KOPT-K1 (cell line): Measurements from ENCODE around the gene SLC27A5.
"Not testable (repeated sequence)": the region's sequence is repeated elsewhere in the genome, so short reads cannot be mapped to it uniquely, and the experiment has no call there.

Source experiments
- H3K27ac ChIP-seq: fragments of 200-600 bp; sonication (generic); 2 replicates; pipeline ENCODE4 v1.5.1; 2016; ENCODE audit warnings: antibody characterized with exemption, mild to moderate bottlenecking, low read depth, low read length; ENCODE audit not compliant: poor library complexity, severe bottlenecking
- H3K36me3 ChIP-seq: fragments of 200-600 bp; sonication (generic); 2 replicates; pipeline ENCODE4 v1.5.1; 2017; ENCODE audit warnings: antibody characterized with exemption, mild to moderate bottlenecking, low read length, moderate library complexity; ENCODE audit not compliant: insufficient read depth
- H3K9me3 ChIP-seq: fragments of 200-600 bp; sonication (generic); 2 replicates; pipeline ENCODE4 v1.5.1; 2017; ENCODE audit warnings: antibody characterized with exemption, low read length, mild to moderate bottlenecking; ENCODE audit not compliant: insufficient read depth, poor library complexity, severe bottlenecking

SLC27A5 gene

DNA sequence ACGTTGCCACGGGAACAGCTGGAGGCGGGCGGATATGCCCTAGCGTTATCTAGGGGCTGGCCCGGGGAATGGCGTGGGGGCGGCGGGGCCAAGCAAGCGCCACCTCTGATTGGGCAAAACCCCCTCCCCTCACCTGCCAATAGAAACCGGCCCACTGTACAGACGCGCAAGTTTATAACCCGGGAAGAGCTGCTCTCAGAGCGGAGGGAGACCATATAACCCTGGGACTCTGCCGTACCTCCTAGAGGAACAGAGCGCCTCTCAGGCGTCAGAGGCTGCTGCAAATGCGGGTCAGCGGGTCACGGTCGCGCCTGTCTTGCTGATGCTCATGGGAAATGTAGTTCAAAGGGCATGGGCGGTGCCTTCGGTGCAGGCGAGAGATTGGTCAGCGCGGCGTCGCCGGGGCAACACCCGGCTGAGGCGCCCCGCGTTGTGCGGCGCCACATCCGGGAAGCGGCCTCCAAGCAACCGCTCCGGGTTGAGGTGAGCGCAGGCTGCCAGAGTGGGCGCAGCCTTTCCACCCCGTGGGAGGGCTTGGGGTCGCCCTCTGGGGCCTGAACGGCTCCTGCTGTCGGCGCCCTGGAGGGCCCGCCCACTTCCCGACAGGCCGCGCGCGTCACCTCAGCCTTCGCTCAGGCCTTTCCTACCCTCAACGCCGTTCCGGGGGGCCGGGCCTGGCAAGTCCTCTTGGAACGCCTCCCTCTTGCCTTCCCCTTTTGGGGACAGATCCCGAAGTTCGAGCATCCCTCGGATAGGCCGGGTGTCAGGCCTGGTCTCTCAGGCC is 35.9 kb downstream of the SLC27A5 start, which contains the start of gene ZNF446:
Gene ZNF446 (plus strand): TSS at position 639 of the 784 bp plus-strand sequence. CDS start 867 bp downstream, outside the sequence.
- H3K36me3 ChIP-seq, result peaks cover 38% of the 10 kb centered on the region
- peak within 1 kb of the TSS; percentile 97 for H3K27ac ChIP-seq
- no peaks in the 10 kb centered on the region for H3K9me3 ChIP-seq

DNA sequence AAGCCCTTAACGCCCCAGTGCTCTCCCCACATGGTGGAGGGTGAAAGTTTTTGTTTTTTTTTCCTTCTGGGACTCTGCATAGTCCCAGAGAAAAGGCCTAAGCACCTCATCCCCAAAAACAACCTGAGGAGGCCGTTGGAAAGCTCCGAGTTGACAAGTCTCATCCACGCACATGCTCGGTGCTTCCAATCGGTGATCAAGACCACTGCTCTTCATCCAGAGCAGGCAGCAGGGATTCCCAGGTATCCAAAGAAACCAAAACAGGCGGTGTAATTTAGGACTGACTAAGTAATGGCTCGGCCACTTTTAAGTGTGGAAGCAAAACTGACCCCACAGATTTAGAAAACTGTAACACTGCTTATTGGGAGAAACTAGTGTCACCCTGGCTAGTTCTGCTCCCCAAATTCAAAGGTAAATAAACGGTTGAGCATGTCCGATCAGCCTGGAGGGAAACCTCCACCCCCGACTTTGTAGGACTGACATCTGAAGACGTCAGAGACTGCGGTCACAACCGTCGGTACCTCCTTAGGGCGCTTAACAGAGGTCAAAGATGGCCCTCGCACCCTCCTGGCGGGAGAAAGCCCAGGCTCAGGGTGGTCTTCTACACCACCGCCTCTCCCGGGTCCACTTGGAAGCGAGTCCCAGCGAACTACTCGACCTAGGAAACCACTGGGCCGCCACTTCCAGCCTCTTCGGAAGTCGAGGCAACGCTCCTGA is 36.6 kb downstream of the SLC27A5 start:
- Histone ChIP-seq H3K27ac (peak overlapping the region; percentile 97), H3K36me3 (peaks cover 37% of the 10 kb centered on the region), H3K9me3 (no peaks in the 10 kb centered on the region)

DNA sequence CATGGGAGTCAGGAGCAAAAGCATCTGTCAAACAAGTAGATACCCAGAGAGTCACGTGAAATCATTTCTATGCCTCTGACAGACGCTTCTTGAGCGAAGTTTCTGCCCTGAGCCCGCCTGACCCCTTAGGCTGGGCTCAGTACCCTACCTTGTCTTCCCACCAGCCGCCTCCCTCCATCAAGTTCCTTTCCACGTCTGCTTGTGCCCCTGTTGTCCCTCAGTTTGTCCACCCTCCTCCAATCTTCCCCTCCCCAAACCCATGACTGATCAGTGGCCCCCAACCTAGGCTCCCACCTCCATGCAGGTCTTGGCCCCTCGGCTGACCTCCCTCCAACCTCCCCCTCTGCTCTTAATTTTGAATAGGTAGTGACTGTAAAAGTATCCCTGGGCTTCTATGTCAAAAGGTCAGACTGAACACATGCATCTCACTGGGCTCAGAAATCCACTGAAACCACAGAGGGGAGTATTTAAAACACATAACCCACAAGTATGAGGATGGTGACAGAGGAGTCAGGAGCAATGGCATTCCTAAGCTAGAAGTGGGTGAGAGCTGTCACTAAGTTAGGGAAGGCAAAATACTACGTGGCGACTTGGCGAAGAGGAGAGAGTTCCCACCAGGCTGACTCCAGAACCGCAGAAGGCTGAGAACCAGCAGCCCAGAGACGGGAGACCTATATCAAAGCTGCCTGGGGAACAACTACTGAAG is 37.3 kb downstream of the SLC27A5 start:
- peaks cover 43% of the 10 kb centered on the region for H3K36me3 ChIP-seq
- H3K27ac ChIP-seq, result peak overlapping the region; percentile 97
- no peaks in the 10 kb centered on the region for H3K9me3 ChIP-seq

DNA sequence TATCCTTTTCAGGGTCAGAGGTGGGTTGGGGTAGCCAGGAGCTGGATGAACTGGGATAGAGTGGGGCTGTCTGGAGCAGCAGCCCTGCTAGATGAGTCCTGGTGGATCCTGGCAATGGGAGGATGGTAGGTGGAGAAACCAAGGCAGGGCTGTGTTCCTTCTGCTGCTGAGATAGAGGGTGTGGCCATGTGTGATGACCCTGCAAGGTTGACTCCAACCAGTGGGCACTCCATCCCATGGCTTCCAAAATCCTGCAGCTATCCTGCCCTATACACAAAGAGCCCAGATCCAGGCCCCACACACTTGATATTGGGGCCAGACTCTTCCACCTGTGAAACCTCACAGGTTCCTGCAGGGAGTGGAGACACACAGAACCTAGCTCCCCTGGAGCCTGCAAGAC is 38.0 kb downstream of the SLC27A5 start:
- Histone ChIP-seq H3K36me3 (peaks cover 48% of the 10 kb centered on the region), H3K9me3 (no peaks in the 10 kb centered on the region), H3K27ac (no peak overlapping the region)

DNA sequence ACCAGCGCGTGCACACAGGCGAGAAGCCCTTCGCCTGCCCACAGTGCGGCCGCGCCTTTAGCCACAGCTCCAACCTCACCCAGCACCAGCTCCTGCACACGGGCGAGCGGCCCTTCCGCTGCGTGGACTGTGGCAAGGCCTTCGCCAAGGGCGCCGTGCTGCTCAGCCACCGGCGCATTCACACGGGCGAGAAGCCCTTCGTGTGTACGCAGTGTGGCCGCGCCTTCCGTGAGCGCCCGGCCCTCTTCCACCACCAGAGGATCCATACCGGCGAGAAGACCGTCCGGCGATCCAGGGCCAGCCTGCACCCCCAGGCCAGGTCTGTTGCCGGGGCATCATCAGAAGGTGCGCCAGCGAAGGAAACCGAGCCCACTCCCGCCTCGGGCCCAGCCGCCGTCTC is 40.1 kb downstream of the SLC27A5 start:
- Histone ChIP-seq H3K9me3 (no peaks in the 10 kb centered on the region), H3K36me3 (peaks cover 48% of the 10 kb centered on the region)

DNA sequence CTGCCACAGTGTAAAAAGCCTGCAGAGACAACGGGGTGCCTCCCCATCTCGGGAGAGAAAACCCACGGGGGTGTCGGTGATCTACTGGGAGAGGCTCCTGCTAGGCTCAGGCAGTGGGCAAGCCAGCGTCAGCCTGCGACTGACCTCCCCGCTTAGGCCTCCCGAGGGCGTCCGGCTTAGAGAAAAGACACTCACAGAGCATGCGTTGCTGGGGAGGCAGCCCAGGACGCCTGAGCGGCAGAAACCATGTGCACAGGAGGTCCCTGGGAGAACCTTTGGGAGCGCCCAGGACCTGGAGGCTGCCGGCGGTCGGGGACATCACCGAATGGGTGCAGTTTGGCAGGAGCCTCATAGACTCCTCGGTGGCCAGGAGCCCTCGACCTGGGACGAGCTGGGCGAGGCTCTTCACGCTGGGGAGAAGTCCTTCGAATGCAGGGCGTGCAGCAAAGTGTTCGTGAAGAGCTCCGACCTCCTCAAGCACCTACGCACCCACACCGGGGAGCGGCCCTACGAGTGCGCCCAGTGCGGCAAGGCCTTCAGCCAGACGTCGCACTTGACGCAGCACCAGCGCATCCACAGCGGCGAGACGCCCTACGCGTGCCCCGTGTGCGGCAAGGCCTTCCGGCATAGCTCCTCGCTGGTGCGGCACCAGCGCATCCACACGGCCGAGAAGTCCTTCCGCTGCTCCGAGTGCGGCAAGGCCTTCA is 40.8 kb downstream of the SLC27A5 start:
- H3K27ac ChIP-seq, H3K9me3 ChIP-seq: not testable (repeated sequence)
- peaks cover 48% of the 10 kb centered on the region for H3K36me3 ChIP-seq

More for the DNA sequence above, 40.1 kb downstream of the SLC27A5 start:
- H3K27ac ChIP-seq, result no peak overlapping the region

DNA sequence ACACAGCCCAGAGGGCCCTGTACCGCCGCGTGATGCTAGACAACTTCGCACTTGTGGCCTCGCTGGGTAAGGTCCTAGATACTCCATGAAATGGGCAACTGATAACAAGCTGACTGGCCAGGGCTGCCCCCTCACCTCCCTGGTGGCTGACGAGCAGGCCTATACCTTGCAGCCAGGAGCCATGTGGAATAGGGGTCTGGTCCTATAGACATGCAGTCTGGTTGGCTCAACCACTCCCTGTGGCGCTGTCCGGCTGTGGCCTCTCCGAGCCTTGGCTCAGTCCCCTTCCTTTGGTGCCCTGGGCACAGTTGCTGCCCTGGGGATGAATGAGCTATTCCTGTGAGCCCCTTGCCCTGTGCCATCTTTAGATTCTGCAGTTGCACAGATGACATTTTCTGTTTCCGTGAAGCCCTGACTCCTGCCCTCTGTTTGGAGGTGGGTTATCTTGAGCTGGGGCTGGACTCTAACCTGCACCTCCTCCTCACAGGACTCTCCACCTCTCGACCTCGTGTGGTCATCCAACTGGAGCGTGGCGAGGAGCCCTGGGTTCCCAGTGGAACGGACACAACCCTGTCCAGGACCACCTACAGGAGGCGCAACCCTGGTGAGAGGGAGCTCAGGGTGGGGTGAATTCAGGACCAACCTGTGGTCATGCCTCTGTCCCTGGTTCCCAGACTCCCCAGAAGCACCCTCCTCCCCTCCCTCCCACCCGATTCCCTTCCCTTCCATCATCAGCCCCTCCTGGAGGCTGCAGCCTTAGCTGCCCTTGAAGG is 42.4 kb downstream of the SLC27A5 start:
- H3K9me3 ChIP-seq, result no peaks in the 10 kb centered on the region
- H3K36me3 ChIP-seq, result peaks cover 48% of the 10 kb centered on the region
- no peak overlapping the region for H3K27ac ChIP-seq

DNA sequence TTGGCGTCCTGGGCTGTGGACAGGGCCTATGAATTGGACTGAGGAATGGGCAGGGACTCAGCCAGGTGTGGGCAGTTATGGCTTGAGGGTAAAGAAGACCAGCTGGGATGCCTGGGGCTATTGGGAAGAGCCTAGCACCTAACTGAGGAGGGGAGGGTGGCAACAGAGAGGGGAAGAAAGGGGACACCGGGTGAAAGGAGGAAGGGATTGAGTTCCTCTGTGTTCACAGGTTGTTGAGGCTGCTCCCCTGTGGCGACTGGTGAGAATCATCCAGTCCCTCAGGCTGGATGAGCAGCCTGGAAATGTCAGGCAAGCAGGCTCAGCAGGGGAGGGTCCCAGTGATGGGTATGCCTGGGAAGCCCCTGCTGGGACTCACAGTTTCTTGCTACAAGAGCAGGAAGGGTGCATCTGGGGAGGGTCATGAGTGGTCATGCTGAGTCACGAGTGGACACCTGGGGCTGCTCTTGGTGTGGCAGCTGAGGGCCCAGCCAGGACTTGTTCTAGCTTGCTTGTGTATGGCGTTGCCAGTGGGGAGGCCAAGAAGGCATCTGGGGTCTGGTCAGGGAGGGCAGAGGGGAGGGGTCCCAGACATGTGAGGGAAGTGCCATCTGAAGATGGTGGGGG is 43.5 kb downstream of the SLC27A5 start:
- H3K36me3 ChIP-seq, result peaks cover 41% of the 10 kb centered on the region
- peak overlapping the region; percentile 13 for H3K27ac ChIP-seq
- H3K9me3 ChIP-seq, result no peaks in the 10 kb centered on the region

DNA sequence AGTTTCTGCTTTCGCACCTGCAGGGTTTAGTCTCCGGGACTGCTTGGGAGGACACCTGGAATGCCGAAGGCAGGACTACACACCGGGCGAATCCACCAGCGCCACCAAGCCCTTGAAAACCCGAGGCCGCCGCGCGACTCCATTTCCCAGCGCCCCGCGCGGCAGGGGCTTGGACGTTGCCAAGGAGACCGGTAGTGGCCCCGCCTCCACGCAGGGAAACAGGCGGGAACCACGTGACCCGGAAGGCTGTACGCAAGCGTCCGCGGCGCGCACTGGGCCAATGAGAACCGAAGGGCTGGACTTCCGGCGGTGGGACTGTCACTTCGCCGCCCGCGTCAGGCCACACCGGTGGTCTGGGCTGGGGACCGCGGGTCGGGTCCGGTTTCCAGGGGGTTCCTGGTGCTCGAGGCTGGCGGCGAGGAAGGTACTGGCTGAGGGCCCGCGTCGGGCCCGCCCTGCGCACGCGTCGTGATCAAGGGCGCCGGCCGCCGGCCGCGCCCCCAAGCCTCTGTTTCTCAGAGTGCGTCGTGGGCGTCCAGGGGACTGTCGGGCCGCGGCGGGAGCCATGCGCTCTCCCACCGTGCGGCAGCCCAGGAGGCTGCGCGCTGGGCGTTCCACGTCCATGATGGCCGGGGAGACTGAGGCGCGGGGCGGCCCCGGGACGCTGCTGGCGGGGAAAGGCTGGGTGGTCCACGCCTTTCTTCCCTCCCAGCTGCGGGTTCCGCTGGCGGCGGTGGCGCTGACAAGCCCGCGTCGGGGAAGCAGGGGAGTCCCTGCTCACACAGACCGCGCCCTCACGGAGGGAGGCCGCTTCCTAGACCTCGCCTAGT is 44.8 kb downstream of the SLC27A5 start, which contains the start of gene ZNF324:
Gene ZNF324 (plus strand): TSS at position 321 of the 830 bp plus-strand sequence. CDS start 2,106 bp downstream, outside the sequence.
- Histone ChIP-seq H3K9me3 (no peaks in the 10 kb centered on the region), H3K27ac (peak within 1 kb of the TSS; percentile 62), H3K36me3 (peaks cover 27% of the 10 kb centered on the region; the same call in 1 of the 2 replicates)

DNA sequence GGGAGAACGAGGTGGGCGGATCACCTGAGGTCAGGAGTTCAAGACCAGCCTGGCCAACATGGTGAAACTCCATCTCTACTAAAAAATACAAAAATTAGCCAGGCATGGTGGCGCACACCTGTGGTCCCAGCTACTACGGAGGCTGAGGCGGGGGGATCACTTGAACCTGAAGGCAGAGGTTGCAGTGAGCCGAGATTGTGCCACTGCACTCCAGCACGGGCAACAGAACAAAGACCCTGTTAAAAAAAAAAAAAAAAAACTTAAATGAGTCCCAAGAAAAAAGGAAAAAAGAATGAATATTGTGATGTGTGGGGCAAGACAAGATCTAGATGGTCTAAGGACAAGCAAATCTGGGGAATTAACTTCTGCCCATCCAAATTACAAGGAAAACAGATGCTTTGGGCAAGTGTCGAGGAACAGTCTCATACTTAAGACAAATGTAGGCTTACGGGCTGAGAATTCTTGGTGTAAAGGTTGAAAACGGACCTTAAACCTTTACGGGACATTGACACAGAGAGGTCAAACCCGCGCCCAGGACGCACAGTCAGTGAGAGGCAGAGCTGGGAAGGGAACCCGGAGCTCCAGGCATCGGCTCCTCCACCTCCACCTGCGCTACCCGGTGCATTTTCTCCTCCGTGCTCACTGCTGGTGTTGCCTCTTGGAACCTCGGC is 45.6 kb downstream of the SLC27A5 start:
- H3K27ac ChIP-seq, result peak overlapping the region; percentile 62
- no peaks in the 10 kb centered on the region for H3K9me3 ChIP-seq
- H3K36me3 ChIP-seq, result peaks cover 22% of the 10 kb centered on the region; the same call in 1 of the 2 replicates

DNA sequence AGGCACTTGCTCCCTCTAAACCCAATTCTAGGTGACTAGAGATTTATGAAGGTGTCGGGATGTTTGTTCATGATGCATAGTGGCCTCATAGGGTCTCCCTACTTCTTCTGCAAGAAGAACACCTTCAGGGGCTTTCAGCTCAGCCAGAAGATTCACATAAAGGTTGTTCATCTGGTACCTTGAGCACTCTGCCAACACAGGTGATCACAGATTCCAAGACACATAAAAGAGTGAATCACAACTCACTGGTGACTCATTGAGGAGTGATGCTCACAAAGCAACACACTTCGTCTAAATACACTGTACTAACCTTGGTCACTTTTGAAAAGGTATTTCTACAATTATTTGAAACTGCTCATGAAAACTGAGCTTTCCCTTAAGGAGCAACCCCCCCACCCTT is 51.8 kb downstream of the SLC27A5 start:
- H3K36me3 ChIP-seq, result peaks cover 17% of the 10 kb centered on the region; the same call in 1 of the 2 replicates
- no peaks in the 10 kb centered on the region for H3K9me3 ChIP-seq
- no peak overlapping the region for H3K27ac ChIP-seq

DNA sequence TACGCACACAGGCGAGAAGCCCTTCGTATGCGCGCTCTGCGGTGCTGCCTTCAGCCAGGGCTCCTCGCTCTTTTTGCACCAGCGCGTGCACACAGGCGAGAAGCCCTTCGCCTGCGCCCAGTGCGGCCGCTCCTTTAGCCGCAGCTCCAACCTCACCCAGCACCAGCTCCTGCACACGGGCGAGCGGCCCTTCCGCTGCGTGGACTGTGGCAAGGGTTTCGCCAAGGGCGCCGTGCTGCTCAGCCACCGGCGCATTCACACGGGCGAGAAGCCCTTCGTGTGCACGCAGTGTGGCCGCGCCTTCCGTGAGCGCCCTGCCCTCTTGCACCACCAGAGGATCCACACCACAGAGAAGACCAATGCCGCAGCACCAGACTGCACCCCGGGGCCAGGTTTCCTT is 55.7 kb downstream of the SLC27A5 start:
- Histone ChIP-seq H3K27ac (no peak overlapping the region), H3K9me3 (no peaks in the 10 kb centered on the region), H3K36me3 (peaks cover 29% of the 10 kb centered on the region)
